A673 (cell line): ENCODE results near the gene LPIN2.

ENCODE experiments used
- CTCF ChIP-seq: fragments of 300-800, 200-600 bp; sonication (generic); conservative IDR thresholded peaks from 2 replicates; pipeline ENCODE4 v1.5.1; 2017; ENCODE audit warnings: low read depth, mild to moderate bottlenecking, antibody characterized with exemption, low read length, moderate library complexity, mixed read lengths
- EZH2 ChIP-seq: fragments of 200-600 bp; sonication (generic); IDR thresholded peaks from 2 replicates; pipeline ENCODE4 v1.6.1; 2017; ENCODE audit warnings: borderline replicate concordance, low read depth, mild to moderate bottlenecking, mixed read lengths, antibody characterized with exemption, low read length; ENCODE audit not compliant: poor library complexity, severe bottlenecking

- no peak for TF ChIP-seq CTCF
- TF ChIP-seq EZH2 = no peak
Measured at GRCh38 chr18:2965797-2966196, 47.1 kb downstream of the LPIN2 start.
